Fibroblast of the aortic adventitia (primary cell): ENCODE measurements around the gene ATP13A4. TPM values are rescaled to one million over a fixed set of nuclear protein-coding genes. Genes with fewer than 3 reads are reported as not detected.
A peak's percentile ranks its signal among the peaks of the same experiment; 100 is the strongest.

Experiments used
- DNase-seq: peaks from one replicate; pipeline ENCODE4 v3.0.0-alpha.2; 2010; ENCODE audit warnings: low read depth
- H3K4me3 ChIP-seq: 2 replicates; pipeline ENCODE4 v1.5.1; 2011; ENCODE audit warnings: low read depth, mild to moderate bottlenecking, control low read depth, low read length, moderate library complexity
- total RNA-seq: library from RNA; depleted of rRNA; stranded (reverse); fragments of >200 nt; gene quantifications from 2 replicates; pipeline ENCODE4 v1.2.3, GENCODE V29; 2012; ENCODE audit warnings: low replicate concordance
- TF ChIP-seq, protein P1 (sequence below): IDR thresholded peaks from 2 replicates; pipeline ENCODE4 v1.5.1; 2011; ENCODE audit warnings: mild to moderate bottlenecking, low read length, control low read depth, inconsistent platforms; ENCODE audit not compliant: insufficient read depth

The ATP13A4 gene
- total RNA-seq, 1 donor: 0.09 TPM

DNA sequence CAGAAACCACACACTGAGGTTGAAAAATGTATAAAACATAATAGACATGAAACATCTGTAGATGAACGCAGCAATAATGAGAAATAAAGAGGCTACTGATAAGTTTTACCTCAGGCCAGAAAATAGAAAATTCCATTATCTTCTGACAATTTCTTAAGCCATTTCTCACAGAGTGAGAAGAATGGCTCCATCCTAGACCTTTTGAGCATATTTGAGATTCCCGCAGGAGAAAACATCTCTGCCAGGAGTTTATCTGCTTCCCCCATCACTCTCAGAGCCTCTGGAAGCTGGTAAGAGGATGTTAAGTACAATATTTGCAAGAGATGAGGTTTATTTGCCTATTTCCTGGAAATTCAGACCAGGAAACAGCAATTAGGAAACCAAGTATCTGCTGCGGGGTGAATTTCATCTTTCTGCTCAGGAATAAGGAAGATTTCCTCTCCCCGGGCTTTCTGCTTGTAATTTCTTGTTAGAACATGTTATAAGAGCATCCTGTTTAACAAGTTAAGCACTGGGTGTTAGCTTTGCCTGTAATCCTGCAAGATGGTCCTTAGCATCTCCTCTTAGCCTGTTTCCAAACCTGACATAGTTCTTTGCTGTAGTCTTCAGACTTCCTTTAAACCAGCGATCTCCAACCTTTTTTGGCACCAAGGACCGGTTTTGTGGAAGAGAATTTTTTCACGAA is 54.8 kb downstream of the ATP13A4 start:
- H3K4me3 ChIP-seq: no peak overlapping the region
- DNase-seq: no peak
- TF ChIP-seq, protein P1, sequence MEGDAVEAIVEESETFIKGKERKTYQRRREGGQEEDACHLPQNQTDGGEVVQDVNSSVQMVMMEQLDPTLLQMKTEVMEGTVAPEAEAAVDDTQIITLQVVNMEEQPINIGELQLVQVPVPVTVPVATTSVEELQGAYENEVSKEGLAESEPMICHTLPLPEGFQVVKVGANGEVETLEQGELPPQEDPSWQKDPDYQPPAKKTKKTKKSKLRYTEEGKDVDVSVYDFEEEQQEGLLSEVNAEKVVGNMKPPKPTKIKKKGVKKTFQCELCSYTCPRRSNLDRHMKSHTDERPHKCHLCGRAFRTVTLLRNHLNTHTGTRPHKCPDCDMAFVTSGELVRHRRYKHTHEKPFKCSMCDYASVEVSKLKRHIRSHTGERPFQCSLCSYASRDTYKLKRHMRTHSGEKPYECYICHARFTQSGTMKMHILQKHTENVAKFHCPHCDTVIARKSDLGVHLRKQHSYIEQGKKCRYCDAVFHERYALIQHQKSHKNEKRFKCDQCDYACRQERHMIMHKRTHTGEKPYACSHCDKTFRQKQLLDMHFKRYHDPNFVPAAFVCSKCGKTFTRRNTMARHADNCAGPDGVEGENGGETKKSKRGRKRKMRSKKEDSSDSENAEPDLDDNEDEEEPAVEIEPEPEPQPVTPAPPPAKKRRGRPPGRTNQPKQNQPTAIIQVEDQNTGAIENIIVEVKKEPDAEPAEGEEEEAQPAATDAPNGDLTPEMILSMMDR: no peak

DNA sequence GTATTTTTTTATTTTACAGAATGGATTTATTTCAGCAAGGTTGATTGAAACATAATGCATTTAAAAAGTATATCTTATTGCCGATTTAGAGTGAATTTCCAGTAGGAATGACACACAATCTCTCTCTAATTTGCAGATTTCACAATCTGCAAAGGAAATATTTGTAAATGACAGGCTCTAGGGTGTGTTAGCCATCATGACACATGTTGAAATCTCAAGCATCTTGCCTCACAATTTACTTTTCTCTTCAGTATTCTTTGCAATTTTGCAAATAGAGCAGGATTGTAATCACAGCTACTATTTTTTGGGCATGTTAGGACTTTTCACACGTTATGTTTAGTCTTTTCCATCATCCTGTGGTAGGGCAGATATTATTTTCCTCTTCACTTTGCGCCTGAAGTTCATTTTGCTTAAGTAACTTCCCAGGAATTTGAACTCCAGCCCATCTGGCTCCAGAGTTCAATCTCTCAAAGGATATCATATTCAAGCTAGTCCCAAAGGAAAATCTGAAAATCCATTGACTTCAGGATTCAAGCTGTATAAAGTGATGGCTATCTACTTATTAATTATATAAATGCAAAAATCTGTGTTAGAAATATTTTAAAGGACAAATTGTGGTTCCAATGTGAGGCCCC is 55.4 kb downstream of the ATP13A4 start:
- peak; percentile 9 for DNase-seq
- H3K4me3 ChIP-seq: no peak overlapping the region
- TF ChIP-seq, protein P1: no peak

DNA sequence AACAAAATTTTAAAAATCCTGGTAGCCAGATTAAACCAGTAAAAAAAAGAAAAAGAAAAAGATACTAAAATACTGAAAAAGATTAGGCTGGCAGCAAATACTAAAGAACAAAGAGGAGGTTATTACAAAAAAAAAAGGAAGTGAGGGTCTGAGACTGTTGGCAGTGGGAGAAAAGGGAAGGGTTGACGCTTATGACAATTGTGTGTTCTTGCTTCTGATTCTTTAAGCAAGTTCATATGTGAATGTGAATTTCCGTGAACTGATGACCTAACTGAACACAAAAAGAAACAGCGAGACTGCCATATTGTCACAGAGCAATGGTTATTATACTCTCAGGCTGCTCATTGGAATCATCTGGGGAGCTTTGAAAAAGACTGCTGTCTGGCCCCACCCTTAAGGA is 56.5 kb downstream of the ATP13A4 start:
- H3K4me3 ChIP-seq: no peak overlapping the region
- TF ChIP-seq, protein P1: no peak
- DNase-seq: no peak

DNA sequence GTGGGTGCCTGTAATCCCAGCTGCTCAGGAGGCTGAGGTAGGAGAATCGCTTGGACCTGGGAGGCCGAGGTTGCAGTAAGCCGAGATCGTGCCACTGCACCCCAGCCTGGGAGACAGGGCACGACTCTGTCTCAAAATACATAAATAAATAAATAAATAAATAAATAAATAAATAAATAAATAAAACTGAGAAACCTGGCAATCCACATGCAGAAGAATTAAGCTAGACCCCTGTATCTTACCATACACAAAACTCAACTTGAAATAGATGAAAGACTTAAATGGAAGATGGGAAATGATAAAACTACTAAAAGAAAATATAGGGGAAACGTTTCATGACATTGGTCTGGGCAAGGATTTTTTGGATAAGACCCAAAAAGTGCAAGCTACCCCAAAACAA is 58.0 kb downstream of the ATP13A4 start:
- DNase-seq: no peak
- H3K4me3 ChIP-seq: no peak overlapping the region
- TF ChIP-seq, protein P1: no peak

DNA sequence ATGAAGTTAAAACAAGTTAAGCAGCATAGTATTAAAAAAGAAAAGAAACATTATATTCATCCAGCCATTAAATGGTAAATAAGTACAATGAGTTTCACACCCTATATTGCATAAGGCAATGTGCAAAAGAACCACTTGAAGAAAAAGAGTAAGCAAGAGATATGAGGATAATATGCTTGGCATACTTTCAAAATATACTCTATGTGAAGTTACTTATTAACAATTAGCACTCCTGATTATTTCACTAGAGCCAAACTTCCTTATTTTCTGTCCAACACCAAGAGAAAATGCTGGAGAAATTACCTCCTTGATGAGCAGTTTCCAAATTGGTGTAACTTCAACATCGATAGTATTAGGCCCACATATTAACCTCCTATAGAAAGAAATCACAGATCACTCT is 63.7 kb downstream of the ATP13A4 start:
- DNase-seq: no peak
- TF ChIP-seq, protein P1: no peak

DNA sequence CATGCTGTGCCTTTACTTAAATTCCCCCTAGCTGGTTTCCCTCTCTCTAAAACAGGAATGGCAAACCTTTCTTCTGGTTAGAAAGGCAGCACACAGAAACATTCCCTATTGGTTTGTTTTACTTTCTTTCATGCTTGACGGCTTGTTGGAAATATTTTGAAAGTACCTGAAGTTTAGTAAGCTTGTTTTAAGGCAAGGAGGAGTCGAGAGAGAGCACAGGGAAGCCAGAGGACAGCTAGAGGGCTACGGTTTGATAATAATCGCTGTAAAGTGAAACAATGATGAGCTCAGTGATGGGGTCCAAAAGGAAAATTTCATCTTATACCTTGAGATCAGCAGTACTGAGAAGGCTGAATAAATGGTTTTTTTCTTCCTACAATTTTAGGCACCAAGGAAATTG is 64.1 kb downstream of the ATP13A4 start:
- TF ChIP-seq, protein P1: no peak
- no peak overlapping the region for H3K4me3 ChIP-seq
- DNase-seq: no peak

More for the DNA sequence above, 63.7 kb downstream of the ATP13A4 start:
- no peak overlapping the region for H3K4me3 ChIP-seq

DNA sequence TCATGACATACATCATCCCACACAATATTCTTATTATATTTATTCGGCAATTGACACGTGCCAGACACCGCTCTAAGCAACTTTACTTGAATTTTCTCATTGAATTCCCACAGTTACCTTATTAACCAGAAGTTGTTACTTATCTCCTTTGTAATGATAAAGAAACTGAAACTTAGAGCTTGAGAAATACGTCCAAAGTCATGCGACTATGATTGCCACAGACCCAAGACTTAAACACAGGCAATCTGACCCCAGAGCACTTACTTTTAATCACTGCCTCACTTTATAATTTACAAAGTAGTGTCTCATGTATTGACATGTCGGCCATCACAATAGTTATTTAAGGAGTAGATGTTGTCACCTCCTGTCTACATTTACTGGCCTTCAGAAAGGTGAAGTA is 64.7 kb downstream of the ATP13A4 start:
- DNase-seq: no peak
- H3K4me3 ChIP-seq: no peak overlapping the region
- TF ChIP-seq, protein P1: no peak
